Measurements from ENCODE around the gene BOLA1. TPM values are rescaled to one million over a fixed set of nuclear protein-coding genes. Genes with fewer than 3 reads are reported as not detected.

BOLA1 gene
- total RNA-seq, 1 donor from 2014 or later: 19.4 TPM

DNA sequence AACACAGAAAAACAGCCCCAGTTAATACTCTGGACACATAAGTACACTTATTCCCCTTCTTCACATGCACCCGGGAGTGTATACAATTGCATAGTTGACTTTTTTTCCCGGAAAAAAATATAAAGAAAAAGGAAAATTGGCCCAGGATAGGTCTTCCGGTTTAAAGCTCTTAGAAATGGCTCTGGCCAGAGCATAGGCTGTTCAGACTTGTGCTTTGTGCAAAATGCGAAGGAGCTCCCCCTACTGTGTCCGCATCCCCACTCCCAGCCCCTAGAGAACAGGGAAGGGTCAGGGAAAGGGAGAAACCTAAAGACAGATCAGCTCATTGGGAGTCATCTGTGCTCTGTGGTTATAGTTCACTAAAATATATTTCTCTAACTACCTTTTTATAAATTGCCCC, 42.8 kb downstream of the BOLA1 start:
- Histone ChIP-seq H3K9me3 (replicated peaks) (no peaks in the 10 kb centered on the region), H3K27ac (replicated peaks) (peak overlapping the region; percentile 55), H3K27me3 (ENCODE audit: low read depth) (no peaks in the 10 kb centered on the region), H3K4me1 (peaks cover 38% of the 10 kb centered on the region), H3K4me3 (no peak overlapping the region), H3K36me3 (peaks cover 38% of the 10 kb centered on the region)
- TF ChIP-seq, protein P1, sequence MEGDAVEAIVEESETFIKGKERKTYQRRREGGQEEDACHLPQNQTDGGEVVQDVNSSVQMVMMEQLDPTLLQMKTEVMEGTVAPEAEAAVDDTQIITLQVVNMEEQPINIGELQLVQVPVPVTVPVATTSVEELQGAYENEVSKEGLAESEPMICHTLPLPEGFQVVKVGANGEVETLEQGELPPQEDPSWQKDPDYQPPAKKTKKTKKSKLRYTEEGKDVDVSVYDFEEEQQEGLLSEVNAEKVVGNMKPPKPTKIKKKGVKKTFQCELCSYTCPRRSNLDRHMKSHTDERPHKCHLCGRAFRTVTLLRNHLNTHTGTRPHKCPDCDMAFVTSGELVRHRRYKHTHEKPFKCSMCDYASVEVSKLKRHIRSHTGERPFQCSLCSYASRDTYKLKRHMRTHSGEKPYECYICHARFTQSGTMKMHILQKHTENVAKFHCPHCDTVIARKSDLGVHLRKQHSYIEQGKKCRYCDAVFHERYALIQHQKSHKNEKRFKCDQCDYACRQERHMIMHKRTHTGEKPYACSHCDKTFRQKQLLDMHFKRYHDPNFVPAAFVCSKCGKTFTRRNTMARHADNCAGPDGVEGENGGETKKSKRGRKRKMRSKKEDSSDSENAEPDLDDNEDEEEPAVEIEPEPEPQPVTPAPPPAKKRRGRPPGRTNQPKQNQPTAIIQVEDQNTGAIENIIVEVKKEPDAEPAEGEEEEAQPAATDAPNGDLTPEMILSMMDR (IDR thresholded peaks at IDR 0.05; ENCODE audit: borderline replicate concordance): peak; percentile 46
- intact Hi-C loops (cut with micrococcal nuclease): loop anchor here (5.0 kb wide), 1 partner anchor 50 kb away; no protein-coding TSS in a partner anchor
- no peak for DNase-seq

DNA sequence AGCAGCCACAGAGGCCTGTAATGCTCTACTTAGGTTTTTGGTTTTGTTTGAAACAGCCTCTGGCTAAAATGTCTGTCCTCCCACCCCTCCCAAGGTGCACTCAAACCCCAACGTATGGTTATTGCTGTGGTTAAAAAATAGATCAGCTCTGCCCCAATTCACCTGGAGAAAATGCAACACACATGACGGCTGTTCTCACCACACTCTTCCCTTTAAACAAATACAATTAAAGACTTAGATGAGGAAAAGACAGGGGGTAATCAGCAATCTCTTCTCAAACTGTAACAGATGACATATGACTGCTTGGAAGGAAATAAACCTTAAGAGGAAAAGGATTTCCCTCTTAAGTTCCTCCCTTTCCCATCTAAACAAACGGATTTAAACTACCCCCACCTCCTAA, 43.5 kb downstream of the BOLA1 start:
- peaks cover 45% of the 10 kb centered on the region for H3K36me3 ChIP-seq
- H3K27ac ChIP-seq (replicated peaks): peak overlapping the region; percentile 55
- H3K9me3 ChIP-seq (replicated peaks): no peaks in the 10 kb centered on the region
- no peaks in the 10 kb centered on the region for H3K27me3 ChIP-seq (ENCODE audit: low read depth)
- intact Hi-C loops (cut with micrococcal nuclease): loop anchor here (5.0 kb wide), 1 partner anchor 51 kb away; no protein-coding TSS in a partner anchor
- DNase-seq: no peak
- H3K4me3 ChIP-seq: no peak overlapping the region
- peaks cover 32% of the 10 kb centered on the region for H3K4me1 ChIP-seq
- TF ChIP-seq, protein P1 (IDR thresholded peaks at IDR 0.05; ENCODE audit: borderline replicate concordance): no peak

DNA sequence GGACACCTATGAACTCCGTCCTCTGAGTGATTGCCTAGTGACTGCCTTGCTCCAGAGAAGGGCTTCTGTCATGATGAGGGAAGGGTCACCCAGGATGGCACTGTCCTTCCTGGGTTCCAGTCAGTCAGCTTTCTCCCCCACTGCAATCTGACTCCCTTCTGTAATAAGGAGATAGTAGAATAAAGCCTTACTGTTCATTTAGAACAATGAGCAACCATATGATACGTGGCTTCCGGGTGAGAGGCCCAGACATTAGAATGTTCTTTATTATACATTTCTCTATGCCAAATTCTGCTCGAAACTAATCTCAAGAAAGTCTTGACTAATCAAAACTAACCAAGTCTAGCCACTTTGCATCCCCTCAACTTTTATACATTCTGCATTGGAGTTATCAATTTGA, 45.8 kb downstream of the BOLA1 start:
- Histone ChIP-seq H3K4me1 (peaks cover 11% of the 10 kb centered on the region), H3K27ac (replicated peaks) (no peak overlapping the region), H3K27me3 (ENCODE audit: low read depth) (no peaks in the 10 kb centered on the region), H3K9me3 (replicated peaks) (no peaks in the 10 kb centered on the region), H3K36me3 (peaks cover 66% of the 10 kb centered on the region), H3K4me3 (no peak overlapping the region)
- TF ChIP-seq, protein P1 (IDR thresholded peaks at IDR 0.05; ENCODE audit: borderline replicate concordance): no peak
- intact Hi-C loops (cut with micrococcal nuclease): no loop called here
- DNase-seq: no peak

DNA sequence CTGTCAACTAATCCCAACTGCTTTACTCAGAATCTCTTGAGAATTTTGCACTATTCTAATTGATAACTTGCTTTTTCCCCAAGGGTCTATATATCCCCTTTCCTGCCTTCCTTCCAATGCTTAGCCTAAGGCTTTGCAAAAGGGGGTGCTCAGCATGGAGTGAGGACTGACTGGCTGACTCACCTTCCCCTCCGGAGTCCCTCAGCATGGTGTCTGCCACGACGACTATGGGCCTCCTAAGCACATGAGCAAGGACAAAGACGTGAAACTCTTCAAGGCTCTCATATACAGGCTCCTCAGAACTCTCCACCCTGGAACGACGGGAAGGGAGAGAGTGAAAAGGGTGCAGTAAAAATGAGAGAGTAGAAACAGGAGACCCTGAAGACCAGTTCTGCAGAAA, 50.5 kb downstream of the BOLA1 start:
- peaks cover 61% of the 10 kb centered on the region for H3K36me3 ChIP-seq
- H3K27me3 ChIP-seq (ENCODE audit: low read depth): no peaks in the 10 kb centered on the region
- no peak overlapping the region for H3K4me3 ChIP-seq
- no peaks in the 10 kb centered on the region for H3K4me1 ChIP-seq
- no peaks in the 10 kb centered on the region for H3K9me3 ChIP-seq (replicated peaks)
- no peak overlapping the region for H3K27ac ChIP-seq (replicated peaks)
- TF ChIP-seq, protein P1 (IDR thresholded peaks at IDR 0.05; ENCODE audit: borderline replicate concordance): no peak
- intact Hi-C loops (cut with micrococcal nuclease): no loop called here
- DNase-seq: no peak

Other genes starting within 250 kb of the BOLA1 start
- gene FCGR1A, start 116.9 kb upstream of the BOLA1 start, total RNA-seq: 1.2 TPM
- gene SV2A, start 18.3 kb downstream of the BOLA1 start, total RNA-seq: 0.44 TPM
- 25.3 TPM for gene SF3B4, start 28.2 kb downstream of the BOLA1 start, total RNA-seq
- 4.9 TPM for gene MTMR11, start 37.3 kb downstream of the BOLA1 start, total RNA-seq
- 23.8 TPM for gene OTUD7B, start 111.2 kb downstream of the BOLA1 start, total RNA-seq
- gene VPS45, start 168.2 kb downstream of the BOLA1 start, total RNA-seq: 54.4 TPM

Data from left ventricle myocardium inferior (tissue), 1 donor.